C4-2B (cell line): ENCODE data around the gene HEXIM2.

Experiments used
- H3K27ac ChIP-seq: fragments of 450-650 bp; 2 replicates; pipeline ENCODE4 v1.5.1; 2017
- ZFX ChIP-seq: fragments of 450-650 bp; IDR thresholded peaks from 2 replicates; pipeline ENCODE4 v1.6.1; 2017
- TF ChIP-seq, protein P1 (sequence below): fragments of 450-650 bp; conservative IDR thresholded peaks from 2 replicates; pipeline ENCODE4 v1.5.1; 2017; ENCODE audit warnings: mild to moderate bottlenecking

HEXIM2 gene

GRCh38 chr17:45143094-45143670 lies 18.5 kb upstream of the HEXIM2 start:
- H3K27ac ChIP-seq, result no peak overlapping the region
- no peak for TF ChIP-seq ZFX
- TF ChIP-seq, protein P1, sequence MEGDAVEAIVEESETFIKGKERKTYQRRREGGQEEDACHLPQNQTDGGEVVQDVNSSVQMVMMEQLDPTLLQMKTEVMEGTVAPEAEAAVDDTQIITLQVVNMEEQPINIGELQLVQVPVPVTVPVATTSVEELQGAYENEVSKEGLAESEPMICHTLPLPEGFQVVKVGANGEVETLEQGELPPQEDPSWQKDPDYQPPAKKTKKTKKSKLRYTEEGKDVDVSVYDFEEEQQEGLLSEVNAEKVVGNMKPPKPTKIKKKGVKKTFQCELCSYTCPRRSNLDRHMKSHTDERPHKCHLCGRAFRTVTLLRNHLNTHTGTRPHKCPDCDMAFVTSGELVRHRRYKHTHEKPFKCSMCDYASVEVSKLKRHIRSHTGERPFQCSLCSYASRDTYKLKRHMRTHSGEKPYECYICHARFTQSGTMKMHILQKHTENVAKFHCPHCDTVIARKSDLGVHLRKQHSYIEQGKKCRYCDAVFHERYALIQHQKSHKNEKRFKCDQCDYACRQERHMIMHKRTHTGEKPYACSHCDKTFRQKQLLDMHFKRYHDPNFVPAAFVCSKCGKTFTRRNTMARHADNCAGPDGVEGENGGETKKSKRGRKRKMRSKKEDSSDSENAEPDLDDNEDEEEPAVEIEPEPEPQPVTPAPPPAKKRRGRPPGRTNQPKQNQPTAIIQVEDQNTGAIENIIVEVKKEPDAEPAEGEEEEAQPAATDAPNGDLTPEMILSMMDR, result no peak

DNA sequence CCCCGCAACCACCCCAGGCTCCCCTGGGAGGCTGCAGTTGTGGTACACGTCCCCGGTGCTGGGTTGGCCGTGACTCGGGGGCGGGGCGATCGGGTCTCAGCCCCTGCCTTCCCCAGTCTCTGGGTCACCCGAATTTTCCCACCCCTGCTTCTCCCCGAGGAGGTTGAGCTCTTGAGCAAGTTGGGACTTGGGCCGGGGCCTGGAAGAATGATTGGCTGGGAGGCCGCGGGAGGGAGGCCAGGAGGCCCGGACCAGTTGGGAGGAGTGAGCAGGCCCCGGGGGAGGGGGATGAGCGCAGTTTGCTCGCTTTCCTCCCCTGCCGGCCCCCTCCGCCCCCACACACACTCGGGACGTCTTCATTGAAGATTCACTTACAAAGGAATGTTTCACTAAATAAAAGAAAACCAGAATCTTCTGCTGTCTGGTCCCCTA lies 17.9 kb upstream of the HEXIM2 start:
- H3K27ac ChIP-seq, result no peak overlapping the region
- TF ChIP-seq ZFX, result no peak
- TF ChIP-seq, protein P1, result no peak

- TF ChIP-seq ZFX, result no peak
- TF ChIP-seq, protein P1, result no peak
- H3K27ac ChIP-seq, result no peak overlapping the region
These were observed 17.3 kb upstream of the HEXIM2 start for GRCh38 chr17:45144199-45145034.

DNA sequence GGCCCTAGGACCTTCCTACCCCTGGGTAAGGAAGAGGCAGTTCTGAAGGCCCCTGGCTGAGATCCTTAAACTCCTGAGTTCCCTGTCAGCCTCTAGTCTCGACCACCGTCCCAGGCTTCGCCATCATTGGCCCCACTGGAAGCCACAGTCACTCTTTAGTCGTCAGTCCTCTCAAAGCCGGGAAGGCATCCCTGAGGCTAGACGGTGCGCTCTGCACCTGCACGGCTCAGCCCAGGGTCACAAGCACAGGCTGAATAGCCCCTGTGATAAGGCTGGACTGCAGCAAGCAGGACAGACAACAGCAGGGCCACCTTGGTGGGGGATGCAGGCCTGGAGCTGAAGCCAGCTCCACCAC lies 16.7 kb upstream of the HEXIM2 start:
- TF ChIP-seq, protein P1, result no peak
- no peak for TF ChIP-seq ZFX
- H3K27ac ChIP-seq, result no peak overlapping the region

DNA sequence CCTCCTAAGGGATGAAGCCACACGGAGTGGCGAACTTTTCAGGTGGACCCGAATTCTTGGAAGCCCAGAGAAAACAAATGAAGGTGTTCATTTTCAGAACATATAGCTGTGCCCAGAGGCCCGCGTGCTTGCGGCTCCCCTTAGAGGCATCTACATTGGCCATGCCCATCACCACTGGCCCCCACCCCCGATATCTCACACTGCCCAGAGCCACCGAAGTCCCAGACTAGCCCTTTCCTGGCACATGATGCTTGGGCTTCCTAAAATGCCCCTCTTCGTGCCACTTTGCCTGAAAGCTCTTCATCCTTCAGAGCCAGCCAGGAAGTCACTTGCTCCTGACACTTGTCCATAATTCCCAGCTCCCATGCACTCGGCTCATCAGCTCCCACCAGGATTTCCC lies 15.5 kb upstream of the HEXIM2 start:
- H3K27ac ChIP-seq, result peak overlapping the region; percentile 94
- TF ChIP-seq, protein P1, result no peak
- no peak for TF ChIP-seq ZFX

DNA sequence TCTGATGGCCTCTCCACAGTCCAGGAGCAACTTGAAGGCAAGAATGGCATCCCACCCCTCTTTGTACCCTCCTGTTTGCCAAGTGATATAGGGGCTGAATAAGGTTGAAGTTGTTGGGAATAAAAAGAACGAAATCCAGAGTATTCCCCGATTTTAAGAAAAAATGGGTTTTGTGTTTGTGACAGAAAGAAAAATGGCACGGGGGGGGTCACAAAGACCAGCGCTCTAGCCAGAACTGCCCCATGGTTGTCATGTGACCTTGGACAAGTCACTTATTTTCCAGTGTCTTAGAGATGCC lies 15.1 kb upstream of the HEXIM2 start:
- H3K27ac ChIP-seq, result peak overlapping the region; percentile 94
- no peak for TF ChIP-seq ZFX
- TF ChIP-seq, protein P1, result no peak

GRCh38 chr17:45146890-45147580 lies 14.6 kb upstream of the HEXIM2 start:
- H3K27ac ChIP-seq, result peak overlapping the region; percentile 94
- no peak for TF ChIP-seq ZFX
- TF ChIP-seq, protein P1, result no peak
